ENCODE data around the gene CPNE6. TPM values are rescaled to one million over a fixed set of nuclear protein-coding genes. Genes with fewer than 3 reads are reported as not detected.

The CPNE6 gene
- total and polyA plus RNA-seq, 12 donors: 0.07 to 1.4 (median 0.22) TPM; not detected in 7

GRCh38 chr14:24051789-24052655 lies 19.3 kb upstream of the CPNE6 start, which contains the start of gene CARMIL3:
CARMIL3 (plus strand) TSS chr14:24052009; CDS start chr14:24052154, 145 bp downstream.
- intact Hi-C loops (cut with DNase I): loop anchor here in 1 of 2 donors (10.0 kb wide), 1 partner anchor 243 kb away; the partner anchor contains the start of genes DHRS1 and NOP9
- TF ChIP-seq POLR2A (IDR thresholded peaks at IDR 0.05): peak; percentile 18 to 35
- no peak for TF ChIP-seq CTCF (IDR thresholded peaks at IDR 0.05)
- WGBS, 4 donors: 0 to 1% (median 0%) methylated on average over 6 to 92 of the region's 92 CpGs

GRCh38 chr14:24052656-24053547 lies 18.5 kb upstream of the CPNE6 start:
- no peaks in the 10 kb centered on the region for H3K9me3 ChIP-seq (replicated peaks in 1 of 3)
- no peak for TF ChIP-seq CTCF (IDR thresholded peaks at IDR 0.05)
- no peak for TF ChIP-seq POLR2A (IDR thresholded peaks at IDR 0.05)
- peaks cover 13 to 16% of the 10 kb centered on the region in 2 donors for H3K4me1 ChIP-seq (replicated peaks in 1 of 2)
- H3K36me3 ChIP-seq (replicated peaks in 1 of 2): no peaks in the 10 kb centered on the region
- peak in 2 of 7 donors; percentile 5 to 15 for DNase-seq
- no peaks in the 10 kb centered on the region for H3K27me3 ChIP-seq
- 51 to 64% (median 57%) methylated on average over 18 to 20 of the region's 20 CpGs for WGBS, 4 donors
- no peak overlapping the region for H3K27ac ChIP-seq
- intact Hi-C loops (cut with DNase I): loop anchor here in 1 of 2 donors (10.0 kb wide), 1 partner anchor 242 kb away; the partner anchor contains the start of genes DHRS1 and NOP9
- peak overlapping the region in 1 of 4 donors; percentile 75 for H3K4me3 ChIP-seq

More at GRCh38 chr14:24051789-24052655, 19.3 kb upstream of the CPNE6 start, which contains the start of gene CARMIL3:
- no peaks in the 10 kb centered on the region for H3K36me3 ChIP-seq (replicated peaks in 1 of 2)
- H3K4me3 ChIP-seq: peak within 1 kb of the TSS in 2 of 4 donors; percentile 28 to 75
- H3K9me3 ChIP-seq (replicated peaks in 1 of 3): no peaks in the 10 kb centered on the region
- peak; percentile 38 to 70 (median 54) for DNase-seq
- peak within 1 kb of the TSS in 2 of 5 donors; percentile 23 to 45 for H3K27ac ChIP-seq
- peaks cover 13 to 16% of the 10 kb centered on the region in 2 donors for H3K4me1 ChIP-seq (replicated peaks in 1 of 2)
- H3K27me3 ChIP-seq: no peaks in the 10 kb centered on the region

GRCh38 chr14:24053548-24054323 lies 17.6 kb upstream of the CPNE6 start:
- Histone ChIP-seq H3K4me3 (no peak overlapping the region), H3K9me3 (replicated peaks in 1 of 3) (no peaks in the 10 kb centered on the region), H3K27me3 (no peaks in the 10 kb centered on the region), H3K4me1 (replicated peaks in 1 of 2) (peaks cover 13 to 16% of the 10 kb centered on the region in 2 donors), H3K36me3 (replicated peaks in 1 of 2) (no peaks in the 10 kb centered on the region), H3K27ac (no peak overlapping the region)
- TF ChIP-seq CTCF (IDR thresholded peaks at IDR 0.05) (no peak), POLR2A (IDR thresholded peaks at IDR 0.05) (no peak)
- DNase-seq: peak in 2 of 7 donors; percentile 9 to 11
- WGBS, 4 donors: 71 to 82% (median 78%) methylated on average over 9 to 10 of the region's 10 CpGs
- intact Hi-C loops (cut with DNase I): loop anchor here in 1 of 2 donors (10.0 kb wide), 1 partner anchor 241 kb away; the partner anchor contains the start of genes DHRS1 and NOP9
